K562 (cell line): Measurements from ENCODE around the gene TMEM19. TPM values are rescaled to one million over a fixed set of nuclear protein-coding genes. Genes with fewer than 3 reads are reported as not detected.

Experiments used
- ATAC-seq: fragments of 200-7000 bp; cut with Tn5 transposase; 3 replicates; pipeline ENCODE4 v1.9.1; 2020; ENCODE audit warnings: moderate library complexity
- BruUV-seq: library from RNA; stranded (reverse); fragments of 400-500 nt; replicated peaks from 2 replicates; lab custom pipeline; 2021; lab: Mats Ljungman, UMichigan
- CTCF ChIA-PET: fragments of 300-600 bp; formaldehyde crosslinking; extraction: SDS; loops from one replicate; lab custom pipeline; 2021; ENCODE audit warnings: low intra/inter-chr PET ratio; lab: Yijun Ruan, JAX
- POLR2A ChIA-PET: fragments of 300-600, 350-650 bp; sonication (Branson Sonifier 250); formaldehyde crosslinking; extraction: SDS; loops from one replicate; lab custom pipeline; 2021; ENCODE audit warnings: antibody characterized with exemption, inconsistent platforms; lab: Yijun Ruan, JAX
- DNase-seq, 4 experiments: peaks; one replicate each; pipeline versions ENCODE4 v3.0.0 to v3.0.0-alpha.2; 2011 to 2018; ENCODE audit warnings: low spot score in 3 of 4, mixed read lengths in 3 of 4; ENCODE audit errors: extremely low read depth in 1 of 4
- FAIRE-seq: peaks from 2 replicates; lab custom pipeline; 2011; peaks lifted over from hg19 to GRCh38; lab: Jason Lieb, UNC
- H2AFZ ChIP-seq: 2 replicates; pipeline ENCODE4 v1.6.0; 2011; ENCODE audit warnings: low read depth, low read length, control low read depth, inconsistent platforms
- H3K27ac ChIP-seq: fragments of 200-600 bp; 3 replicates; pipeline ENCODE4 v1.8.0; 2011; ENCODE audit warnings: low read depth, mild to moderate bottlenecking, control low read depth, inconsistent platforms, low read length, moderate library complexity, mixed read lengths; ENCODE audit errors: extremely low read depth
- H3K27me3 ChIP-seq, 2 experiments: fragments of 300-600 bp in 1 of 2; 2 replicates in 1 of 2; 3 replicates in 1 of 2; pipeline versions ENCODE4 v1.6.0 to v1.8.0; 2011; ENCODE audit warnings: inconsistent platforms in 2 of 2, low read length in 2 of 2, mild to moderate bottlenecking in 1 of 2, mixed read lengths in 1 of 2, moderate library complexity in 1 of 2; ENCODE audit not compliant: control insufficient read depth in 2 of 2, insufficient read depth in 2 of 2
- H3K36me3 ChIP-seq: fragments of 300-600 bp; 3 replicates; pipeline ENCODE4 v1.8.0; 2011; ENCODE audit warnings: mild to moderate bottlenecking, low read length, inconsistent platforms; ENCODE audit not compliant: control insufficient read depth, insufficient read depth
- H3K4me1 ChIP-seq, 2 experiments: fragments of 200-600 bp in 1 of 2; replicated peaks in 1 of 2; 2 replicates in 1 of 2; 3 replicates in 1 of 2; pipeline versions ENCODE4 v1.5.1 to v1.8.0; 2011; ENCODE audit warnings: inconsistent platforms in 2 of 2, low read length in 2 of 2, mild to moderate bottlenecking in 1 of 2, mixed read lengths in 1 of 2, moderate library complexity in 1 of 2; ENCODE audit not compliant: control insufficient read depth in 2 of 2, insufficient read depth in 2 of 2
- H3K4me2 ChIP-seq: 2 replicates; pipeline ENCODE4 v1.6.1; 2011; ENCODE audit warnings: low read length, control low read depth, inconsistent platforms, mixed read lengths; ENCODE audit not compliant: insufficient read depth
- H3K4me3 ChIP-seq: fragments of 200-600 bp; sonication (generic), shearing (Covaris generic); 2 replicates; pipeline ENCODE4 v1.5.1; 2016; ENCODE audit warnings: control low read depth, inconsistent platforms
- H3K79me2 ChIP-seq: fragments of 200-600 bp; 3 replicates; pipeline ENCODE4 v1.8.0; 2011; ENCODE audit warnings: low read length, inconsistent platforms; ENCODE audit not compliant: control insufficient read depth, insufficient read depth
- H3K9ac ChIP-seq, 2 experiments: 2 replicates each; pipeline versions ENCODE4 v1.6.0 to v1.6.1; 2011; ENCODE audit warnings: low read depth in 2 of 2, low read length in 2 of 2, control low read depth in 1 of 2, inconsistent platforms in 1 of 2, mild to moderate bottlenecking in 1 of 2, mixed read lengths in 1 of 2; ENCODE audit not compliant: insufficient read depth in 1 of 2
- H3K9me1 ChIP-seq: one replicate; pipeline ENCODE4 v1.6.0; 2011; ENCODE audit warnings: inconsistent platforms, mild to moderate bottlenecking, low read length, moderate library complexity; ENCODE audit not compliant: control insufficient read depth, insufficient read depth
- H3K9me3 ChIP-seq: replicated peaks from 2 replicates; pipeline ENCODE4 v1.5.1; 2011; ENCODE audit warnings: low read depth, low read length, inconsistent platforms; ENCODE audit not compliant: control insufficient read depth, insufficient read depth
- H4K20me1 ChIP-seq: replicated peaks from 2 replicates; pipeline ENCODE4 v1.6.1; 2011; ENCODE audit warnings: low read length, inconsistent platforms, mixed read lengths; ENCODE audit not compliant: control insufficient read depth, insufficient read depth
- BMI1 ChIP-seq: fragments of 150-350 bp; IDR thresholded peaks from 2 replicates; pipeline ENCODE4 v1.6.1; 2014; ENCODE audit warnings: low read length
- FOSL1 ChIP-seq: fragments of 200-800 bp; sonication (Bioruptor generic); conservative IDR thresholded peaks from 2 replicates; pipeline ENCODE4 v1.6.1; 2016; ENCODE audit warnings: missing genetic modification characterization, missing compliant biosample characterization
- HIVEP1 ChIP-seq: fragments of 250-450 bp; sonication (Bioruptor Pico); IDR thresholded peaks from 2 replicates; pipeline ENCODE4 v1.4.0; 2020; ENCODE audit warnings: mild to moderate bottlenecking
- KDM5B ChIP-seq: fragments of 200-600 bp; sonication (generic); IDR thresholded peaks from 2 replicates; pipeline ENCODE4 v1.6.1; 2012; ENCODE audit warnings: low read depth, mild to moderate bottlenecking, moderate library complexity, low read length, control low read depth, inconsistent platforms; ENCODE audit not compliant: insufficient replicate concordance
- NELFE ChIP-seq: IDR thresholded peaks from 2 replicates; pipeline ENCODE4 v1.6.1; 2011; ENCODE audit warnings: mild to moderate bottlenecking; ENCODE audit not compliant: insufficient read depth, insufficient read length
- NFE2 ChIP-seq: IDR thresholded peaks from 2 replicates; pipeline ENCODE4 v1.6.1; 2014; ENCODE audit warnings: antibody characterized with exemption, low read depth
- POLR3A ChIP-seq: IDR thresholded peaks from 2 replicates; pipeline ENCODE4 v1.6.1; 2011; ENCODE audit warnings: borderline replicate concordance, mild to moderate bottlenecking, moderate library complexity; ENCODE audit not compliant: insufficient read length, insufficient read depth; ENCODE audit errors: extremely low read depth
- SNRNP70 ChIP-seq: fragments of 200-400 bp; formaldehyde crosslinking; optimal IDR thresholded peaks from 2 replicates; pipeline ENCODE3; 2017; ENCODE audit warnings: low read depth, low read length
- ZNF780A ChIP-seq: fragments of 250-450 bp; sonication (Bioruptor Pico); IDR thresholded peaks from 2 replicates; pipeline ENCODE4 v1.5.0; 2021; ENCODE audit warnings: mild to moderate bottlenecking
- WGBS: fragments of 100-300 bp; shearing (Covaris generic); methylation state at CpG from one replicate; pipeline ENCODE4 v1.1.6; 2016; ENCODE audit warnings: low coverage, mixed read lengths; ENCODE audit not compliant: insufficient coverage; ENCODE audit errors: missing lambda C conversion rate; 5-methylcytosine and 5-hydroxymethylcytosine counted together
- in situ Hi-C: fragments of 300-500 bp; cut with MboI; formaldehyde crosslinking; loops from 4 replicates; pipeline ENCODE4 v1.15.0; 2018; ENCODE audit warnings: inconsistent platforms, mixed read lengths
- intact Hi-C: fragments of 100-400 bp; cut with micrococcal nuclease; formaldehyde crosslinking; loops from 2 replicates; pipeline ENCODE4 v1.14.2; 2022
- polyA plus RNA-seq, 8 experiments: library from polyadenylated mRNA; depleted of rRNA in 4 of 8; stranded (reverse) in 5 of 8; unstranded in 3 of 8; fragments of >200 nt; fragmentation: Nextera tagmentation in 2 of 8; fragmentation: Illumina TruSeq in 1 of 8; extraction: Ambion mirVana in 2 of 8; extraction: Trizol in 1 of 8; gene quantifications; 2 replicates each; pipeline versions ENCODE4 v1.2.1 to v1.2.3, GENCODE V29; 2011 to 2014; ENCODE audit warnings: inconsistent platforms in 1 of 8, missing spikeins in 1 of 8
- total RNA-seq, 7 experiments: library from RNA; depleted of rRNA in 6 of 7; stranded (reverse); fragments of >200 nt in 6 of 7; fragmentation: Illumina TruSeq in 2 of 7; extraction: Trizol in 2 of 7; gene quantifications; 2 replicates each; pipeline versions ENCODE4 v1.2.1 to v1.2.3, GENCODE V29; 2011 to 2021; ENCODE audit warnings: low replicate concordance in 1 of 7
- TF ChIP-seq, protein P1 (sequence below): fragments of 250-450 bp; sonication (Bioruptor Pico); IDR thresholded peaks from 2 replicates; pipeline ENCODE4 v1.4.0; 2020; ENCODE audit warnings: mild to moderate bottlenecking, moderate library complexity, borderline replicate concordance

Gene TMEM19
- total and polyA plus RNA-seq, 9 of the 15 experiments (the other 6 are each of a cell fraction or from before 2014, with no cell fraction given): 8.2 to 24.2 (median 17.2) TPM

DNA sequence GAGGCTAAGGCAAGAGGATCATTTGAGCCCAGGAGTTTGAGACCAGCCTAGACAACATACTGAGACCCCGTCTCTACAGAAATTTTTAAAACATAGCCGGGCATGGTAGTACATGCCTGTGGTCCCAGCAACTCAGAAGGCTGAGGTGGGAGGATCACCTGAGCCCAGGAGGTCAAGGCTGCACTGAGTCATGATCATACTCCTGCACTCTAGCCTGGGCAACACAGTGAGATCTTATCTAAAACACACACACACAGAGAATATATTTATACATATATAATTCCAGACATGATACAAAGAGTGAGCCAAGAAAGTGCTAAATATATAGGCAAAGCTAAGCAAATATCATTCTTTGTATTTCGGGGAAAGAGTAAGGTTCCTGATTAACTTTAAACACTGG, 31.7 kb upstream of the TMEM19 start:
- Histone ChIP-seq H3K79me2 (peaks cover 88% of the 10 kb centered on the region), H3K27ac (no peak overlapping the region), H4K20me1 (no peaks in the 10 kb centered on the region), H3K27me3 (no peaks in the 10 kb centered on the region), H3K9me1 (no peaks in the 10 kb centered on the region), H3K9me3 (peaks cover 11% of the 10 kb centered on the region), H2AFZ (no peak overlapping the region), H3K4me3 (no peak overlapping the region), H3K4me1 (peaks cover 0 to 9% of the 10 kb centered on the region in 2 experiments; a peak in 1 of 5 replicates), H3K4me2 (no peak overlapping the region), H3K9ac (no peak overlapping the region), H3K36me3 (peaks cover 90% of the 10 kb centered on the region)
- 72% methylated on average over 3 of the region's 3 CpGs for WGBS
- in situ Hi-C loops (no loop called here), intact Hi-C loops (no loop called here)
- POLR2A ChIA-PET: interaction anchor here (0.6 to 1.3 kb wide), 2 partner anchors 10 to 51 kb away, joined by 4 to 6 read pairs; partner anchors contain the start of genes THAP2 and ZFC3H1
- CTCF ChIA-PET: no interaction called here
- DNase-seq (peak in 1 of 4 experiments; percentile 27), ATAC-seq (peak; percentile 36; the same call in 2 of the 3 replicates), FAIRE-seq (no peak)
- TF ChIP-seq, protein P1, sequence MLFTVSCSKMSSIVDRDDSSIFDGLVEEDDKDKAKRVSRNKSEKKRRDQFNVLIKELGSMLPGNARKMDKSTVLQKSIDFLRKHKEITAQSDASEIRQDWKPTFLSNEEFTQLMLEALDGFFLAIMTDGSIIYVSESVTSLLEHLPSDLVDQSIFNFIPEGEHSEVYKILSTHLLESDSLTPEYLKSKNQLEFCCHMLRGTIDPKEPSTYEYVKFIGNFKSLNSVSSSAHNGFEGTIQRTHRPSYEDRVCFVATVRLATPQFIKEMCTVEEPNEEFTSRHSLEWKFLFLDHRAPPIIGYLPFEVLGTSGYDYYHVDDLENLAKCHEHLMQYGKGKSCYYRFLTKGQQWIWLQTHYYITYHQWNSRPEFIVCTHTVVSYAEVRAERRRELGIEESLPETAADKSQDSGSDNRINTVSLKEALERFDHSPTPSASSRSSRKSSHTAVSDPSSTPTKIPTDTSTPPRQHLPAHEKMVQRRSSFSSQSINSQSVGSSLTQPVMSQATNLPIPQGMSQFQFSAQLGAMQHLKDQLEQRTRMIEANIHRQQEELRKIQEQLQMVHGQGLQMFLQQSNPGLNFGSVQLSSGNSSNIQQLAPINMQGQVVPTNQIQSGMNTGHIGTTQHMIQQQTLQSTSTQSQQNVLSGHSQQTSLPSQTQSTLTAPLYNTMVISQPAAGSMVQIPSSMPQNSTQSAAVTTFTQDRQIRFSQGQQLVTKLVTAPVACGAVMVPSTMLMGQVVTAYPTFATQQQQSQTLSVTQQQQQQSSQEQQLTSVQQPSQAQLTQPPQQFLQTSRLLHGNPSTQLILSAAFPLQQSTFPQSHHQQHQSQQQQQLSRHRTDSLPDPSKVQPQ (CRISPR knock-in tag): no peak
- TF ChIP-seq NELFE (no peak), ZNF780A (CRISPR knock-in tag) (no peak), HIVEP1 (CRISPR knock-in tag) (no peak), FOSL1 (tag) (peak; percentile 38; the same call in 1 of the 2 replicates), SNRNP70 (no peak), KDM5B (no peak), BMI1 (no peak), POLR3A (no peak), NFE2 (0 out of 2 replicates have a peak, but pooled peaks have one; percentile 4)
- no TSS peak for BruUV-seq
